GM23338 (cell line): Measurements from ENCODE around the gene E4F1. TPM values are rescaled to one million over a fixed set of nuclear protein-coding genes. Genes with fewer than 3 reads are reported as not detected.

Source experiments
- ATAC-seq: fragments of 200-7000 bp; cut with Tn5 transposase; 3 replicates; pipeline ENCODE4 v1.9.1; 2020
- DNase-seq: peaks from one replicate; pipeline ENCODE4 v3.0.0-alpha.2; 2015; ENCODE audit warnings: low spot score
- H2AFZ ChIP-seq: fragments of 200-600 bp; sonication (generic); 2 replicates; pipeline ENCODE4 v1.8.0; 2016; ENCODE audit warnings: antibody characterized with exemption, mild to moderate bottlenecking, moderate library complexity
- H3F3A ChIP-seq: fragments of 200-600 bp; sonication (generic); replicated peaks from 2 replicates; pipeline ENCODE4 v1.8.0; 2017; ENCODE audit warnings: antibody characterized with exemption, mixed run types, low read depth
- H3K27ac ChIP-seq: fragments of 200-600 bp; sonication (generic); 2 replicates; pipeline ENCODE4 v1.6.1; 2016; ENCODE audit warnings: low read depth
- H3K27me3 ChIP-seq: fragments of 200-600 bp; sonication (generic); 2 replicates; pipeline ENCODE4 v1.8.0; 2016; ENCODE audit warnings: mild to moderate bottlenecking, mixed run types, moderate library complexity; ENCODE audit not compliant: insufficient read depth
- H3K36me3 ChIP-seq: fragments of 200-600 bp; sonication (generic); 2 replicates; pipeline ENCODE4 v1.8.0; 2016; ENCODE audit warnings: mild to moderate bottlenecking; ENCODE audit not compliant: insufficient read depth
- H3K4me1 ChIP-seq: fragments of 200-600 bp; sonication (generic); 2 replicates; pipeline ENCODE4 v1.8.0; 2016; ENCODE audit warnings: mild to moderate bottlenecking, moderate library complexity; ENCODE audit not compliant: insufficient read depth
- H3K4me2 ChIP-seq: fragments of 200-600 bp; sonication (generic); 2 replicates; pipeline ENCODE4 v1.7.1; 2017; ENCODE audit warnings: mixed run types
- H3K4me3 ChIP-seq: fragments of 200-600 bp; sonication (generic); 2 replicates; pipeline ENCODE4 v1.6.1; 2016; ENCODE audit warnings: mixed run types
- H3K79me2 ChIP-seq: fragments of 200-600 bp; sonication (generic); replicated peaks from 2 replicates; pipeline ENCODE4 v1.8.0; 2017; ENCODE audit warnings: mild to moderate bottlenecking; ENCODE audit not compliant: insufficient read depth
- H3K9me2 ChIP-seq: fragments of 200-600 bp; sonication (generic); 2 replicates; pipeline ENCODE4 v1.8.0; 2017; ENCODE audit not compliant: insufficient read depth
- H4K20me1 ChIP-seq: fragments of 200-600 bp; sonication (generic); replicated peaks from 2 replicates; pipeline ENCODE4 v1.8.0; 2017; ENCODE audit warnings: mild to moderate bottlenecking; ENCODE audit not compliant: insufficient read depth
- H3K27ac Mint-ChIP-seq: 2 replicates; pipeline ENCODE4 v1.8.0; 2020; ENCODE audit warnings: inconsistent platforms, mild to moderate bottlenecking, moderate library complexity, mixed read lengths
- H3K27me3 Mint-ChIP-seq: 3 replicates; pipeline ENCODE4 v1.8.0; 2022; ENCODE audit warnings: low read depth, mild to moderate bottlenecking, moderate library complexity, mixed read lengths, inconsistent platforms; ENCODE audit not compliant: insufficient read depth, poor library complexity
- H3K36me3 Mint-ChIP-seq: 3 replicates; pipeline ENCODE4 v1.8.0; 2021; ENCODE audit warnings: low read depth, mild to moderate bottlenecking, inconsistent platforms, moderate library complexity, mixed read lengths
- H3K4me1 Mint-ChIP-seq: 3 replicates; pipeline ENCODE4 v1.8.0; 2020; ENCODE audit warnings: mild to moderate bottlenecking, inconsistent platforms, mixed read lengths
- H3K4me3 Mint-ChIP-seq: 3 replicates; pipeline ENCODE4 v1.8.0; 2021; ENCODE audit warnings: moderate library complexity, mild to moderate bottlenecking, inconsistent platforms, mixed read lengths
- H3K9me3 Mint-ChIP-seq: 3 replicates; pipeline ENCODE4 v1.8.0; 2020; ENCODE audit warnings: moderate library complexity, mild to moderate bottlenecking, inconsistent platforms, mixed read lengths
- CREB1 ChIP-seq: fragments of 250-450 bp; sonication (Bioruptor Pico); IDR thresholded peaks from 2 replicates; pipeline ENCODE4 v1.5.0; 2020; ENCODE audit warnings: low read depth, mild to moderate bottlenecking, moderate library complexity
- EZH2 ChIP-seq: fragments of 200-600 bp; sonication (generic); IDR thresholded peaks from one replicate; pipeline ENCODE4 v1.8.0; 2017; ENCODE audit warnings: antibody characterized with exemption, mild to moderate bottlenecking, low read depth; ENCODE audit not compliant: unreplicated experiment
- POLR2AphosphoS5 ChIP-seq: IDR thresholded peaks from 2 replicates; pipeline ENCODE4 v1.6.1; 2016; ENCODE audit warnings: antibody characterized with exemption, low read depth
- ZNF114 ChIP-seq: fragments of 250-450 bp; sonication (Bioruptor Pico); IDR thresholded peaks from 2 replicates; pipeline ENCODE4 v1.5.0; 2020; ENCODE audit warnings: mild to moderate bottlenecking, moderate library complexity
- ZNF331 ChIP-seq: fragments of 250-450 bp; sonication (Bioruptor Pico); IDR thresholded peaks from 2 replicates; pipeline ENCODE4 v1.5.0; 2020; ENCODE audit warnings: low read depth, mild to moderate bottlenecking, moderate library complexity
- long read RNA-seq: library from polyadenylated mRNA; unstranded; transcript quantifications from one replicate; pipeline ENCODE4 v2.0.0, GENCODE V29; 2020; ENCODE audit not compliant: unreplicated experiment
- polyA plus RNA-seq: library from polyadenylated mRNA; unstranded; fragments of >200 nt; fragmentation: Nextera tagmentation; extraction: Ambion mirVana; gene quantifications from 2 replicates; pipeline ENCODE4 v1.2.1, GENCODE V29; 2016
- total RNA-seq: library from RNA; depleted of rRNA; stranded (reverse); fragments of >200 nt; shearing (Covaris generic); gene quantifications from 2 replicates; pipeline ENCODE4 v1.2.3, GENCODE V29; 2014; rRNA removed
- TF ChIP-seq, protein P1 (sequence below): IDR thresholded peaks from 2 replicates; pipeline ENCODE4 v1.6.1; 2016; ENCODE audit warnings: antibody characterized with exemption
- TF ChIP-seq, protein P2 (sequence below): fragments of 250-450 bp; sonication (Bioruptor Pico); IDR thresholded peaks from 2 replicates; pipeline ENCODE4 v1.5.0; 2020; ENCODE audit warnings: mild to moderate bottlenecking, moderate library complexity
- TF ChIP-seq, protein P3 (sequence below): IDR thresholded peaks from one replicate; pipeline ENCODE4 v1.6.1; 2018; ENCODE audit warnings: antibody characterized with exemption; ENCODE audit not compliant: unreplicated experiment
- TF ChIP-seq, protein P4 (sequence below), 2 experiments: fragments of 200-600 bp in 1 of 2; sonication (generic) in 1 of 2; conservative IDR thresholded peaks; 2 replicates each; pipeline versions ENCODE4 v1.5.1 to v1.6.1; 2016 to 2017; ENCODE audit warnings: antibody characterized with exemption in 2 of 2, low read depth in 2 of 2, mild to moderate bottlenecking in 2 of 2, moderate library complexity in 1 of 2

The E4F1 gene, protein sequence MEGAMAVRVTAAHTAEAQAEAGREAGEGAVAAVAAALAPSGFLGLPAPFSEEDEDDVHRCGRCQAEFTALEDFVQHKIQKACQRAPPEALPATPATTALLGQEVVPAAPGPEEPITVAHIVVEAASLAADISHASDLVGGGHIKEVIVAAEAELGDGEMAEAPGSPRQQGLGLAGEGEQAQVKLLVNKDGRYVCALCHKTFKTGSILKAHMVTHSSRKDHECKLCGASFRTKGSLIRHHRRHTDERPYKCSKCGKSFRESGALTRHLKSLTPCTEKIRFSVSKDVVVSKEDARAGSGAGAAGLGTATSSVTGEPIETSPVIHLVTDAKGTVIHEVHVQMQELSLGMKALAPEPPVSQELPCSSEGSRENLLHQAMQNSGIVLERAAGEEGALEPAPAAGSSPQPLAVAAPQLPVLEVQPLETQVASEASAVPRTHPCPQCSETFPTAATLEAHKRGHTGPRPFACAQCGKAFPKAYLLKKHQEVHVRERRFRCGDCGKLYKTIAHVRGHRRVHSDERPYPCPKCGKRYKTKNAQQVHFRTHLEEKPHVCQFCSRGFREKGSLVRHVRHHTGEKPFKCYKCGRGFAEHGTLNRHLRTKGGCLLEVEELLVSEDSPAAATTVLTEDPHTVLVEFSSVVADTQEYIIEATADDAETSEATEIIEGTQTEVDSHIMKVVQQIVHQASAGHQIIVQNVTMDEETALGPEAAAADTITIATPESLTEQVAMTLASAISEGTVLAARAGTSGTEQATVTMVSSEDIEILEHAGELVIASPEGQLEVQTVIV
- total RNA-seq, result 42.0 and 45.5 TPM in 2 replicates
- polyA plus RNA-seq, result 22.6 and 22.7 TPM in 2 replicates
- long read RNA-seq, partial matches to known transcripts, result 4 of 12 reads
- long read RNA-seq, other reads (novel, unspliced or antisense), result 7 of 12 reads

GRCh38 chr16:2223221-2223941 is at the start of gene E4F1:
Gene E4F1 (plus strand): TSS chr16:2223591. CDS start chr16:2223614, 23 bp downstream.
- Mint-ChIP-seq H3K4me1 (no peaks in the 10 kb centered on the region; the same call in 2 of the 3 replicates), H3K36me3 (no peaks in the 10 kb centered on the region), H3K9me3 (no peaks in the 10 kb centered on the region), H3K27ac (peak within 1 kb of the TSS; percentile 18; the same call in 1 of the 2 replicates), H3K4me3 (peak within 1 kb of the TSS; percentile 78), H3K27me3 (peaks cover 13% of the 10 kb centered on the region)
- Histone ChIP-seq H3K4me2 (peak within 1 kb of the TSS; percentile 94), H2AFZ (peak within 1 kb of the TSS; percentile 85), H3K27ac (peak within 1 kb of the TSS; percentile 81; the same call in 1 of the 2 replicates), H3K79me2 (peaks cover 44% of the 10 kb centered on the region), H3K9me2 (no peaks in the 10 kb centered on the region), H4K20me1 (peaks cover 5% of the 10 kb centered on the region), H3K4me3 (peak within 1 kb of the TSS; percentile 98), H3K27me3 (no peaks in the 10 kb centered on the region), H3F3A (peaks cover 5% of the 10 kb centered on the region; the same call in 1 of the 2 replicates), H3K36me3 (no peaks in the 10 kb centered on the region), H3K4me1 (no peaks in the 10 kb centered on the region; the same call in 1 of the 2 replicates)
- DNase-seq (peak; percentile 100), ATAC-seq (peak; percentile 89)
- peak; percentile 96 for TF ChIP-seq POLR2AphosphoS5
- TF ChIP-seq, protein P1, sequence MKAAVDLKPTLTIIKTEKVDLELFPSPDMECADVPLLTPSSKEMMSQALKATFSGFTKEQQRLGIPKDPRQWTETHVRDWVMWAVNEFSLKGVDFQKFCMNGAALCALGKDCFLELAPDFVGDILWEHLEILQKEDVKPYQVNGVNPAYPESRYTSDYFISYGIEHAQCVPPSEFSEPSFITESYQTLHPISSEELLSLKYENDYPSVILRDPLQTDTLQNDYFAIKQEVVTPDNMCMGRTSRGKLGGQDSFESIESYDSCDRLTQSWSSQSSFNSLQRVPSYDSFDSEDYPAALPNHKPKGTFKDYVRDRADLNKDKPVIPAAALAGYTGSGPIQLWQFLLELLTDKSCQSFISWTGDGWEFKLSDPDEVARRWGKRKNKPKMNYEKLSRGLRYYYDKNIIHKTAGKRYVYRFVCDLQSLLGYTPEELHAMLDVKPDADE, result peak; percentile 72; the same call in 1 of the 2 replicates
- TF ChIP-seq ZNF331 (CRISPR knock-in tag), result no peak
- TF ChIP-seq EZH2, result no peak
- TF ChIP-seq, protein P2, sequence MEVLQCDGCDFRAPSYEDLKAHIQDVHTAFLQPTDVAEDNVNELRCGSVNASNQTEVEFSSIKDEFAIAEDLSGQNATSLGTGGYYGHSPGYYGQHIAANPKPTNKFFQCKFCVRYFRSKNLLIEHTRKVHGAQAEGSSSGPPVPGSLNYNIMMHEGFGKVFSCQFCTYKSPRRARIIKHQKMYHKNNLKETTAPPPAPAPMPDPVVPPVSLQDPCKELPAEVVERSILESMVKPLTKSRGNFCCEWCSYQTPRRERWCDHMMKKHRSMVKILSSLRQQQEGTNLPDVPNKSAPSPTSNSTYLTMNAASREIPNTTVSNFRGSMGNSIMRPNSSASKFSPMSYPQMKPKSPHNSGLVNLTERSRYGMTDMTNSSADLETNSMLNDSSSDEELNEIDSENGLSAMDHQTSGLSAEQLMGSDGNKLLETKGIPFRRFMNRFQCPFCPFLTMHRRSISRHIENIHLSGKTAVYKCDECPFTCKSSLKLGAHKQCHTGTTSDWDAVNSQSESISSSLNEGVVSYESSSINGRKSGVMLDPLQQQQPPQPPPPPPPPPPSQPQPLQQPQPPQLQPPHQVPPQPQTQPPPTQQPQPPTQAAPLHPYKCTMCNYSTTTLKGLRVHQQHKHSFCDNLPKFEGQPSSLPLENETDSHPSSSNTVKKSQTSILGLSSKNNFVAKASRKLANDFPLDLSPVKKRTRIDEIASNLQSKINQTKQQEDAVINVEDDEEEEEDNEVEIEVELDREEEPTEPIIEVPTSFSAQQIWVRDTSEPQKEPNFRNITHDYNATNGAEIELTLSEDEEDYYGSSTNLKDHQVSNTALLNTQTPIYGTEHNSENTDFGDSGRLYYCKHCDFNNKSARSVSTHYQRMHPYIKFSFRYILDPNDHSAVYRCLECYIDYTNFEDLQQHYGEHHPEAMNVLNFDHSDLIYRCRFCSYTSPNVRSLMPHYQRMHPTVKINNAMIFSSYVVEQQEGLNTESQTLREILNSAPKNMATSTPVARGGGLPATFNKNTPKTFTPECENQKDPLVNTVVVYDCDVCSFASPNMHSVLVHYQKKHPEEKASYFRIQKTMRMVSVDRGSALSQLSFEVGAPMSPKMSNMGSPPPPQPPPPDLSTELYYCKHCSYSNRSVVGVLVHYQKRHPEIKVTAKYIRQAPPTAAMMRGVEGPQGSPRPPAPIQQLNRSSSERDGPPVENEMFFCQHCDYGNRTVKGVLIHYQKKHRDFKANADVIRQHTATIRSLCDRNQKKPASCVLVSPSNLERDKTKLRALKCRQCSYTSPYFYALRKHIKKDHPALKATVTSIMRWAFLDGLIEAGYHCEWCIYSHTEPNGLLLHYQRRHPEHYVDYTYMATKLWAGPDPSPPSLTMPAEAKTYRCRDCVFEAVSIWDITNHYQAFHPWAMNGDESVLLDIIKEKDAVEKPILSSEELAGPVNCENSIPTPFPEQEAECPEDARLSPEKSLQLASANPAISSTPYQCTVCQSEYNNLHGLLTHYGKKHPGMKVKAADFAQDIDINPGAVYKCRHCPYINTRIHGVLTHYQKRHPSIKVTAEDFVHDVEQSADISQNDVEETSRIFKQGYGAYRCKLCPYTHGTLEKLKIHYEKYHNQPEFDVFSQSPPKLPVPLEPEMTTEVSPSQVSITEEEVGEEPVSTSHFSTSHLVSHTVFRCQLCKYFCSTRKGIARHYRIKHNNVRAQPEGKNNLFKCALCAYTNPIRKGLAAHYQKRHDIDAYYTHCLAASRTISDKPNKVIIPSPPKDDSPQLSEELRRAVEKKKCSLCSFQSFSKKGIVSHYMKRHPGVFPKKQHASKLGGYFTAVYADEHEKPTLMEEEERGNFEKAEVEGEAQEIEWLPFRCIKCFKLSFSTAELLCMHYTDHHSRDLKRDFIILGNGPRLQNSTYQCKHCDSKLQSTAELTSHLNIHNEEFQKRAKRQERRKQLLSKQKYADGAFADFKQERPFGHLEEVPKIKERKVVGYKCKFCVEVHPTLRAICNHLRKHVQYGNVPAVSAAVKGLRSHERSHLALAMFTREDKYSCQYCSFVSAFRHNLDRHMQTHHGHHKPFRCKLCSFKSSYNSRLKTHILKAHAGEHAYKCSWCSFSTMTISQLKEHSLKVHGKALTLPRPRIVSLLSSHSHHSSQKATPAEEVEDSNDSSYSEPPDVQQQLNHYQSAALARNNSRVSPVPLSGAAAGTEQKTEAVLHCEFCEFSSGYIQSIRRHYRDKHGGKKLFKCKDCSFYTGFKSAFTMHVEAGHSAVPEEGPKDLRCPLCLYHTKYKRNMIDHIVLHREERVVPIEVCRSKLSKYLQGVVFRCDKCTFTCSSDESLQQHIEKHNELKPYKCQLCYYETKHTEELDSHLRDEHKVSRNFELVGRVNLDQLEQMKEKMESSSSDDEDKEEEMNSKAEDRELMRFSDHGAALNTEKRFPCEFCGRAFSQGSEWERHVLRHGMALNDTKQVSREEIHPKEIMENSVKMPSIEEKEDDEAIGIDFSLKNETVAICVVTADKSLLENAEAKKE (CRISPR knock-in tag), result no peak
- TF ChIP-seq ZNF114 (CRISPR knock-in tag), result no peak
- TF ChIP-seq, protein P3, sequence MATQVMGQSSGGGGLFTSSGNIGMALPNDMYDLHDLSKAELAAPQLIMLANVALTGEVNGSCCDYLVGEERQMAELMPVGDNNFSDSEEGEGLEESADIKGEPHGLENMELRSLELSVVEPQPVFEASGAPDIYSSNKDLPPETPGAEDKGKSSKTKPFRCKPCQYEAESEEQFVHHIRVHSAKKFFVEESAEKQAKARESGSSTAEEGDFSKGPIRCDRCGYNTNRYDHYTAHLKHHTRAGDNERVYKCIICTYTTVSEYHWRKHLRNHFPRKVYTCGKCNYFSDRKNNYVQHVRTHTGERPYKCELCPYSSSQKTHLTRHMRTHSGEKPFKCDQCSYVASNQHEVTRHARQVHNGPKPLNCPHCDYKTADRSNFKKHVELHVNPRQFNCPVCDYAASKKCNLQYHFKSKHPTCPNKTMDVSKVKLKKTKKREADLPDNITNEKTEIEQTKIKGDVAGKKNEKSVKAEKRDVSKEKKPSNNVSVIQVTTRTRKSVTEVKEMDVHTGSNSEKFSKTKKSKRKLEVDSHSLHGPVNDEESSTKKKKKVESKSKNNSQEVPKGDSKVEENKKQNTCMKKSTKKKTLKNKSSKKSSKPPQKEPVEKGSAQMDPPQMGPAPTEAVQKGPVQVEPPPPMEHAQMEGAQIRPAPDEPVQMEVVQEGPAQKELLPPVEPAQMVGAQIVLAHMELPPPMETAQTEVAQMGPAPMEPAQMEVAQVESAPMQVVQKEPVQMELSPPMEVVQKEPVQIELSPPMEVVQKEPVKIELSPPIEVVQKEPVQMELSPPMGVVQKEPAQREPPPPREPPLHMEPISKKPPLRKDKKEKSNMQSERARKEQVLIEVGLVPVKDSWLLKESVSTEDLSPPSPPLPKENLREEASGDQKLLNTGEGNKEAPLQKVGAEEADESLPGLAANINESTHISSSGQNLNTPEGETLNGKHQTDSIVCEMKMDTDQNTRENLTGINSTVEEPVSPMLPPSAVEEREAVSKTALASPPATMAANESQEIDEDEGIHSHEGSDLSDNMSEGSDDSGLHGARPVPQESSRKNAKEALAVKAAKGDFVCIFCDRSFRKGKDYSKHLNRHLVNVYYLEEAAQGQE, result no peak
- TF ChIP-seq CREB1 (CRISPR knock-in tag), result peak; percentile 93
- TF ChIP-seq, protein P4, sequence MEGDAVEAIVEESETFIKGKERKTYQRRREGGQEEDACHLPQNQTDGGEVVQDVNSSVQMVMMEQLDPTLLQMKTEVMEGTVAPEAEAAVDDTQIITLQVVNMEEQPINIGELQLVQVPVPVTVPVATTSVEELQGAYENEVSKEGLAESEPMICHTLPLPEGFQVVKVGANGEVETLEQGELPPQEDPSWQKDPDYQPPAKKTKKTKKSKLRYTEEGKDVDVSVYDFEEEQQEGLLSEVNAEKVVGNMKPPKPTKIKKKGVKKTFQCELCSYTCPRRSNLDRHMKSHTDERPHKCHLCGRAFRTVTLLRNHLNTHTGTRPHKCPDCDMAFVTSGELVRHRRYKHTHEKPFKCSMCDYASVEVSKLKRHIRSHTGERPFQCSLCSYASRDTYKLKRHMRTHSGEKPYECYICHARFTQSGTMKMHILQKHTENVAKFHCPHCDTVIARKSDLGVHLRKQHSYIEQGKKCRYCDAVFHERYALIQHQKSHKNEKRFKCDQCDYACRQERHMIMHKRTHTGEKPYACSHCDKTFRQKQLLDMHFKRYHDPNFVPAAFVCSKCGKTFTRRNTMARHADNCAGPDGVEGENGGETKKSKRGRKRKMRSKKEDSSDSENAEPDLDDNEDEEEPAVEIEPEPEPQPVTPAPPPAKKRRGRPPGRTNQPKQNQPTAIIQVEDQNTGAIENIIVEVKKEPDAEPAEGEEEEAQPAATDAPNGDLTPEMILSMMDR (conservative IDR thresholded peaks at IDR 0.05; ENCODE audit: low read depth in 2 of 2), result no peak
